ENCODE measurements around the gene ZFP57. TPM values are rescaled to one million over a fixed set of nuclear protein-coding genes. Genes with fewer than 3 reads are reported as not detected.

The ZFP57 gene
- total and polyA plus RNA-seq, 2 experiments from 2014 or later, result 0.59 to 0.84 TPM

DNA sequence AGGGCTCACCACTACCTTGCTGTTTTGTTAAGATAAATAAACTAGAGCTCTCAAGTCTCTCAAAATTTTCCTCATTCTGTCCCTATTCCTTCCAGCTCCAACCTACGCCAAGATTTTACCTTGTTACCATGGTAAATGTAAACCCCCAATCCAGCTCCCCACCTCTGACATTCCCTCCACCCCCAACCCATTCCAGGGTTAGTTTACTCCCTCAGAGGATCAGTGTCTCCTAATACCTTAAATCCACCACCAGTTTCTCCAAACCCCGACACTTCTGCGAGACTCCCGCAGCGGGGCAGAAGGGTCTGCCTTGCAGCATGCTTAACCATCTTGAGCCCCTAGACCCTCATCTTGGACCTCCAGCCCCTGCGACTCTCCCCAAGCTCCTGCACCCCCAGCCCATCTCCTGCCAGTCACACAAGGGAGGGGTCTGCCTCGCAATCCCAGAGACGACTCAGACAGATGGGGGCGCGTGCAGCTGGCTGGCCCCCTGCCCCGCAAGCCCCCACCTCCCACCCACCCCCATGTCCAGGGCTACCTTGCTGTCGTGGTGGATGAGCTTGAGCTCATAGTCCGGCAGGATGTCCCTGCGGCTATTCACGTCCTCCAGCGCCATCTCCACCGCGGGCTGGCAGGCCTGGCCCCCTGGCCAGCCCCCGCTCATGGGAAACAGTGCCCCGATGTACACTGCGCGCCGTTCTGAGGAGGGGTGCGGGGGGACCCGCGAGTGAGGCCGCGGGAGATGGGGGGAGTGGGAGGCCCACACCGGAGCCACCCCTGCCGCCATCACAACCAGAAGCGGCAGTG is 53.8 kb downstream of the ZFP57 start:
- Mint-ChIP-seq H3K4me3 (peak overlapping the region; percentile 86), H3K4me1 (peaks cover 79% of the 10 kb centered on the region), H3K36me3 (ENCODE audit: low read depth) (peaks cover 42% of the 10 kb centered on the region), H3K27me3 (ENCODE audit: insufficient read depth, low read depth, poor library complexity) (peaks cover 37% of the 10 kb centered on the region), H3K9me3 (no peaks in the 10 kb centered on the region), H3K27ac (peak overlapping the region; percentile 76)
- TF ChIP-seq CREB1 (CRISPR knock-in tag; IDR thresholded peaks at IDR 0.05; ENCODE audit: low read depth) (no peak), NANOG (IDR thresholded peaks at IDR 0.05; ENCODE audit: borderline replicate concordance) (no peak), JUNB (IDR thresholded peaks at IDR 0.05; ENCODE audit: unreplicated experiment) (no peak), EZH2 (IDR thresholded peaks at IDR 0.05; ENCODE audit: low read depth, unreplicated experiment) (no peak), STAT1 (IDR thresholded peaks at IDR 0.05; ENCODE audit: unreplicated experiment) (no peak), ZNF114 (CRISPR knock-in tag; IDR thresholded peaks at IDR 0.05) (no peak), ZNF331 (CRISPR knock-in tag; IDR thresholded peaks at IDR 0.05; ENCODE audit: low read depth) (no peak), POLR2AphosphoS5 (IDR thresholded peaks at IDR 0.05; ENCODE audit: low read depth) (no peak), EZH2phosphoT487 (IDR thresholded peaks at IDR 0.05; ENCODE audit: unreplicated experiment) (no peak)
- TF ChIP-seq, protein P1, sequence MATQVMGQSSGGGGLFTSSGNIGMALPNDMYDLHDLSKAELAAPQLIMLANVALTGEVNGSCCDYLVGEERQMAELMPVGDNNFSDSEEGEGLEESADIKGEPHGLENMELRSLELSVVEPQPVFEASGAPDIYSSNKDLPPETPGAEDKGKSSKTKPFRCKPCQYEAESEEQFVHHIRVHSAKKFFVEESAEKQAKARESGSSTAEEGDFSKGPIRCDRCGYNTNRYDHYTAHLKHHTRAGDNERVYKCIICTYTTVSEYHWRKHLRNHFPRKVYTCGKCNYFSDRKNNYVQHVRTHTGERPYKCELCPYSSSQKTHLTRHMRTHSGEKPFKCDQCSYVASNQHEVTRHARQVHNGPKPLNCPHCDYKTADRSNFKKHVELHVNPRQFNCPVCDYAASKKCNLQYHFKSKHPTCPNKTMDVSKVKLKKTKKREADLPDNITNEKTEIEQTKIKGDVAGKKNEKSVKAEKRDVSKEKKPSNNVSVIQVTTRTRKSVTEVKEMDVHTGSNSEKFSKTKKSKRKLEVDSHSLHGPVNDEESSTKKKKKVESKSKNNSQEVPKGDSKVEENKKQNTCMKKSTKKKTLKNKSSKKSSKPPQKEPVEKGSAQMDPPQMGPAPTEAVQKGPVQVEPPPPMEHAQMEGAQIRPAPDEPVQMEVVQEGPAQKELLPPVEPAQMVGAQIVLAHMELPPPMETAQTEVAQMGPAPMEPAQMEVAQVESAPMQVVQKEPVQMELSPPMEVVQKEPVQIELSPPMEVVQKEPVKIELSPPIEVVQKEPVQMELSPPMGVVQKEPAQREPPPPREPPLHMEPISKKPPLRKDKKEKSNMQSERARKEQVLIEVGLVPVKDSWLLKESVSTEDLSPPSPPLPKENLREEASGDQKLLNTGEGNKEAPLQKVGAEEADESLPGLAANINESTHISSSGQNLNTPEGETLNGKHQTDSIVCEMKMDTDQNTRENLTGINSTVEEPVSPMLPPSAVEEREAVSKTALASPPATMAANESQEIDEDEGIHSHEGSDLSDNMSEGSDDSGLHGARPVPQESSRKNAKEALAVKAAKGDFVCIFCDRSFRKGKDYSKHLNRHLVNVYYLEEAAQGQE (IDR thresholded peaks at IDR 0.05; ENCODE audit: unreplicated experiment), result no peak
- TF ChIP-seq, protein P2, sequence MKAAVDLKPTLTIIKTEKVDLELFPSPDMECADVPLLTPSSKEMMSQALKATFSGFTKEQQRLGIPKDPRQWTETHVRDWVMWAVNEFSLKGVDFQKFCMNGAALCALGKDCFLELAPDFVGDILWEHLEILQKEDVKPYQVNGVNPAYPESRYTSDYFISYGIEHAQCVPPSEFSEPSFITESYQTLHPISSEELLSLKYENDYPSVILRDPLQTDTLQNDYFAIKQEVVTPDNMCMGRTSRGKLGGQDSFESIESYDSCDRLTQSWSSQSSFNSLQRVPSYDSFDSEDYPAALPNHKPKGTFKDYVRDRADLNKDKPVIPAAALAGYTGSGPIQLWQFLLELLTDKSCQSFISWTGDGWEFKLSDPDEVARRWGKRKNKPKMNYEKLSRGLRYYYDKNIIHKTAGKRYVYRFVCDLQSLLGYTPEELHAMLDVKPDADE (IDR thresholded peaks at IDR 0.05), result no peak
- TF ChIP-seq, protein P3, sequence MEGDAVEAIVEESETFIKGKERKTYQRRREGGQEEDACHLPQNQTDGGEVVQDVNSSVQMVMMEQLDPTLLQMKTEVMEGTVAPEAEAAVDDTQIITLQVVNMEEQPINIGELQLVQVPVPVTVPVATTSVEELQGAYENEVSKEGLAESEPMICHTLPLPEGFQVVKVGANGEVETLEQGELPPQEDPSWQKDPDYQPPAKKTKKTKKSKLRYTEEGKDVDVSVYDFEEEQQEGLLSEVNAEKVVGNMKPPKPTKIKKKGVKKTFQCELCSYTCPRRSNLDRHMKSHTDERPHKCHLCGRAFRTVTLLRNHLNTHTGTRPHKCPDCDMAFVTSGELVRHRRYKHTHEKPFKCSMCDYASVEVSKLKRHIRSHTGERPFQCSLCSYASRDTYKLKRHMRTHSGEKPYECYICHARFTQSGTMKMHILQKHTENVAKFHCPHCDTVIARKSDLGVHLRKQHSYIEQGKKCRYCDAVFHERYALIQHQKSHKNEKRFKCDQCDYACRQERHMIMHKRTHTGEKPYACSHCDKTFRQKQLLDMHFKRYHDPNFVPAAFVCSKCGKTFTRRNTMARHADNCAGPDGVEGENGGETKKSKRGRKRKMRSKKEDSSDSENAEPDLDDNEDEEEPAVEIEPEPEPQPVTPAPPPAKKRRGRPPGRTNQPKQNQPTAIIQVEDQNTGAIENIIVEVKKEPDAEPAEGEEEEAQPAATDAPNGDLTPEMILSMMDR (conservative IDR thresholded peaks at IDR 0.05; ENCODE audit: low read depth in 2 of 2), result no peak
- TF ChIP-seq, protein P4, sequence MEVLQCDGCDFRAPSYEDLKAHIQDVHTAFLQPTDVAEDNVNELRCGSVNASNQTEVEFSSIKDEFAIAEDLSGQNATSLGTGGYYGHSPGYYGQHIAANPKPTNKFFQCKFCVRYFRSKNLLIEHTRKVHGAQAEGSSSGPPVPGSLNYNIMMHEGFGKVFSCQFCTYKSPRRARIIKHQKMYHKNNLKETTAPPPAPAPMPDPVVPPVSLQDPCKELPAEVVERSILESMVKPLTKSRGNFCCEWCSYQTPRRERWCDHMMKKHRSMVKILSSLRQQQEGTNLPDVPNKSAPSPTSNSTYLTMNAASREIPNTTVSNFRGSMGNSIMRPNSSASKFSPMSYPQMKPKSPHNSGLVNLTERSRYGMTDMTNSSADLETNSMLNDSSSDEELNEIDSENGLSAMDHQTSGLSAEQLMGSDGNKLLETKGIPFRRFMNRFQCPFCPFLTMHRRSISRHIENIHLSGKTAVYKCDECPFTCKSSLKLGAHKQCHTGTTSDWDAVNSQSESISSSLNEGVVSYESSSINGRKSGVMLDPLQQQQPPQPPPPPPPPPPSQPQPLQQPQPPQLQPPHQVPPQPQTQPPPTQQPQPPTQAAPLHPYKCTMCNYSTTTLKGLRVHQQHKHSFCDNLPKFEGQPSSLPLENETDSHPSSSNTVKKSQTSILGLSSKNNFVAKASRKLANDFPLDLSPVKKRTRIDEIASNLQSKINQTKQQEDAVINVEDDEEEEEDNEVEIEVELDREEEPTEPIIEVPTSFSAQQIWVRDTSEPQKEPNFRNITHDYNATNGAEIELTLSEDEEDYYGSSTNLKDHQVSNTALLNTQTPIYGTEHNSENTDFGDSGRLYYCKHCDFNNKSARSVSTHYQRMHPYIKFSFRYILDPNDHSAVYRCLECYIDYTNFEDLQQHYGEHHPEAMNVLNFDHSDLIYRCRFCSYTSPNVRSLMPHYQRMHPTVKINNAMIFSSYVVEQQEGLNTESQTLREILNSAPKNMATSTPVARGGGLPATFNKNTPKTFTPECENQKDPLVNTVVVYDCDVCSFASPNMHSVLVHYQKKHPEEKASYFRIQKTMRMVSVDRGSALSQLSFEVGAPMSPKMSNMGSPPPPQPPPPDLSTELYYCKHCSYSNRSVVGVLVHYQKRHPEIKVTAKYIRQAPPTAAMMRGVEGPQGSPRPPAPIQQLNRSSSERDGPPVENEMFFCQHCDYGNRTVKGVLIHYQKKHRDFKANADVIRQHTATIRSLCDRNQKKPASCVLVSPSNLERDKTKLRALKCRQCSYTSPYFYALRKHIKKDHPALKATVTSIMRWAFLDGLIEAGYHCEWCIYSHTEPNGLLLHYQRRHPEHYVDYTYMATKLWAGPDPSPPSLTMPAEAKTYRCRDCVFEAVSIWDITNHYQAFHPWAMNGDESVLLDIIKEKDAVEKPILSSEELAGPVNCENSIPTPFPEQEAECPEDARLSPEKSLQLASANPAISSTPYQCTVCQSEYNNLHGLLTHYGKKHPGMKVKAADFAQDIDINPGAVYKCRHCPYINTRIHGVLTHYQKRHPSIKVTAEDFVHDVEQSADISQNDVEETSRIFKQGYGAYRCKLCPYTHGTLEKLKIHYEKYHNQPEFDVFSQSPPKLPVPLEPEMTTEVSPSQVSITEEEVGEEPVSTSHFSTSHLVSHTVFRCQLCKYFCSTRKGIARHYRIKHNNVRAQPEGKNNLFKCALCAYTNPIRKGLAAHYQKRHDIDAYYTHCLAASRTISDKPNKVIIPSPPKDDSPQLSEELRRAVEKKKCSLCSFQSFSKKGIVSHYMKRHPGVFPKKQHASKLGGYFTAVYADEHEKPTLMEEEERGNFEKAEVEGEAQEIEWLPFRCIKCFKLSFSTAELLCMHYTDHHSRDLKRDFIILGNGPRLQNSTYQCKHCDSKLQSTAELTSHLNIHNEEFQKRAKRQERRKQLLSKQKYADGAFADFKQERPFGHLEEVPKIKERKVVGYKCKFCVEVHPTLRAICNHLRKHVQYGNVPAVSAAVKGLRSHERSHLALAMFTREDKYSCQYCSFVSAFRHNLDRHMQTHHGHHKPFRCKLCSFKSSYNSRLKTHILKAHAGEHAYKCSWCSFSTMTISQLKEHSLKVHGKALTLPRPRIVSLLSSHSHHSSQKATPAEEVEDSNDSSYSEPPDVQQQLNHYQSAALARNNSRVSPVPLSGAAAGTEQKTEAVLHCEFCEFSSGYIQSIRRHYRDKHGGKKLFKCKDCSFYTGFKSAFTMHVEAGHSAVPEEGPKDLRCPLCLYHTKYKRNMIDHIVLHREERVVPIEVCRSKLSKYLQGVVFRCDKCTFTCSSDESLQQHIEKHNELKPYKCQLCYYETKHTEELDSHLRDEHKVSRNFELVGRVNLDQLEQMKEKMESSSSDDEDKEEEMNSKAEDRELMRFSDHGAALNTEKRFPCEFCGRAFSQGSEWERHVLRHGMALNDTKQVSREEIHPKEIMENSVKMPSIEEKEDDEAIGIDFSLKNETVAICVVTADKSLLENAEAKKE (CRISPR knock-in tag; IDR thresholded peaks at IDR 0.05), result no peak
- Histone ChIP-seq H3K9me2 (ENCODE audit: insufficient read depth) (no peaks in the 10 kb centered on the region), H3K4me3 (peak overlapping the region; percentile 96), H3K36me3 (ENCODE audit: insufficient read depth) (peaks cover 13% of the 10 kb centered on the region), H3F3A (replicated peaks; ENCODE audit: low read depth) (peaks cover 35% of the 10 kb centered on the region), H2AFZ (no peak overlapping the region), H3K4me2 (peak overlapping the region; percentile 98), H3K79me2 (replicated peaks; ENCODE audit: insufficient read depth) (peaks cover 83% of the 10 kb centered on the region), H3K27ac (ENCODE audit: low read depth) (peak overlapping the region; percentile 66), H3K4me1 (ENCODE audit: insufficient read depth) (peaks cover 72% of the 10 kb centered on the region), H3K27me3 (ENCODE audit: insufficient read depth) (no peaks in the 10 kb centered on the region), H4K20me1 (replicated peaks; ENCODE audit: insufficient read depth) (peaks cover 24% of the 10 kb centered on the region)
- DNase-seq (ENCODE audit: low spot score) (no peak), ATAC-seq (no peak)

Data from GM23338 (cell line).